Testis (tissue), 3 donors: ENCODE data around the gene NDFIP1. TPM values are rescaled to one million over a fixed set of nuclear protein-coding genes. Genes with fewer than 3 reads are reported as not detected.

Experiments used
- DNase-seq: peaks from one replicate; pipeline ENCODE4 v3.0.0-alpha.2; 2019
- H3K27ac ChIP-seq, 2 donors: fragments of 200-600 bp; sonication (generic); one replicate each; pipeline ENCODE4 v1.5.1; 2019
- H3K27me3 ChIP-seq: fragments of 200-600 bp; sonication (generic); one replicate; pipeline ENCODE4 v1.5.1; 2019
- H3K36me3 ChIP-seq: fragments of 200-600 bp; sonication (generic); one replicate; pipeline ENCODE4 v1.5.1; 2017; ENCODE audit warnings: low read depth; ENCODE audit errors: missing control alignments
- H3K4me1 ChIP-seq: fragments of 200-600 bp; sonication (generic); one replicate; pipeline ENCODE4 v1.5.1; 2019
- H3K4me3 ChIP-seq, 2 donors: fragments of 200-600 bp; sonication (generic); one replicate each; pipeline ENCODE4 v1.5.1; 2017 to 2019
- H3K9me3 ChIP-seq: fragments of 200-600 bp; sonication (generic); one replicate; pipeline ENCODE4 v1.5.1; 2017
- POLR2A ChIP-seq: fragments of 450-650 bp; IDR thresholded peaks from one replicate; pipeline ENCODE4 v1.6.1; 2017; ENCODE audit warnings: antibody characterized with exemption, mild to moderate bottlenecking, moderate library complexity
- WGBS, 2 donors: methylation state at CpG; one replicate each; pipeline ENCODE4 v1.1.5; 2018; 5-methylcytosine and 5-hydroxymethylcytosine counted together
- intact Hi-C: fragments of 100-400 bp; cut with DNase I; formaldehyde crosslinking; loops from one replicate; pipeline ENCODE4 v1.15.1; 2023; ENCODE audit warnings: low total_unique reads
- polyA plus RNA-seq: library from polyadenylated mRNA; stranded (reverse); fragments of 350-450 nt; fragmentation: Illumina TruSeq; extraction: RNeasy Lipid Tissue Mini Kit (QIAGEN cat#74804); gene quantifications from one replicate; pipeline ENCODE4 v1.2.3, GENCODE V29; 2014; ENCODE audit warnings: low read depth, low replicate concordance; ENCODE audit not compliant: insufficient read depth
- total RNA-seq, 2 donors: library from RNA; depleted of rRNA; stranded (reverse); fragments of >200 nt; gene quantifications; one replicate each; pipeline ENCODE4 v1.2.3, GENCODE V29; 2016
- TF ChIP-seq, protein P1 (sequence below), 3 experiments: fragments of 450-650 bp in 2 of 3; fragments of 200-600 bp in 1 of 3; sonication (generic) in 1 of 3; IDR thresholded peaks; one replicate each; pipeline ENCODE4 v1.5.1; 2016 to 2019; ENCODE audit warnings: antibody characterized with exemption in 3 of 3, mild to moderate bottlenecking in 2 of 3, moderate library complexity in 1 of 3

Gene NDFIP1
- total and polyA plus RNA-seq, 3 donors from 2014 or later: 88.7 to 319 (median 292) TPM

DNA sequence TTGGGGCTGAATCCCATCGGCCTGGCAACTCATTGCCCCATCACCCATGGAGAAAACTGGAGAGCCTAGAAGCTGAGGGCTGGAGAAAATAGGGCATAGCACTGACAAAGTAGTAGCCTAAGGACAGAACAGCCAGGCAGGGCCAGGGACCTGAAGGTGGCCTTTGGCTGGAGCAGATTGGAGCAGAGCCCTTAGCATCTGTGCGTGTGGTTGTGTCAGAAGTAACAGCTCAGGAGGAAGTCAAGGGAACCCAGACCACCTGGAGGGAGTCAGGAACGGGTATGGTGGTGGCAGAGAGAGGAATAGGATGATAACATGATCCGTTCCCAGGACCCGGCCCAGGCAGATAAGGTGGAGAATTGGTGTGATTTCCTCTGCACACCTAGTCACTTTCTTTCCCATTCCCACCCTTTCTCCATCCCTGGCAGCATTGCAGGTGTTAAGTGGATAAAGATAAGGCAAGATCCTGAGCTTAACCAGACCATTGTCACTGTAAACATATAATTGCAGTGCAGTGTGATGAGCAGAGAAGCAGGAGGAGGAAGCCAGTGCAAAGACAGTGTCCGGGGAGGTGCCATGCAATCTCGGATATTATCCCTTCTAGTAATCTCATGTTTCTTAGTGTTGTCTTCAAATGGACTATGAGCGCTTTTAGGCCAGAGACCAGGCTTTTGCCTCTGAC lies 67.0 kb downstream of the NDFIP1 start:
- intact Hi-C loops: no loop called here
- TF ChIP-seq, protein P1, sequence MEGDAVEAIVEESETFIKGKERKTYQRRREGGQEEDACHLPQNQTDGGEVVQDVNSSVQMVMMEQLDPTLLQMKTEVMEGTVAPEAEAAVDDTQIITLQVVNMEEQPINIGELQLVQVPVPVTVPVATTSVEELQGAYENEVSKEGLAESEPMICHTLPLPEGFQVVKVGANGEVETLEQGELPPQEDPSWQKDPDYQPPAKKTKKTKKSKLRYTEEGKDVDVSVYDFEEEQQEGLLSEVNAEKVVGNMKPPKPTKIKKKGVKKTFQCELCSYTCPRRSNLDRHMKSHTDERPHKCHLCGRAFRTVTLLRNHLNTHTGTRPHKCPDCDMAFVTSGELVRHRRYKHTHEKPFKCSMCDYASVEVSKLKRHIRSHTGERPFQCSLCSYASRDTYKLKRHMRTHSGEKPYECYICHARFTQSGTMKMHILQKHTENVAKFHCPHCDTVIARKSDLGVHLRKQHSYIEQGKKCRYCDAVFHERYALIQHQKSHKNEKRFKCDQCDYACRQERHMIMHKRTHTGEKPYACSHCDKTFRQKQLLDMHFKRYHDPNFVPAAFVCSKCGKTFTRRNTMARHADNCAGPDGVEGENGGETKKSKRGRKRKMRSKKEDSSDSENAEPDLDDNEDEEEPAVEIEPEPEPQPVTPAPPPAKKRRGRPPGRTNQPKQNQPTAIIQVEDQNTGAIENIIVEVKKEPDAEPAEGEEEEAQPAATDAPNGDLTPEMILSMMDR (IDR thresholded peaks at IDR 0.05): no peak
- TF ChIP-seq POLR2A: no peak
- Histone ChIP-seq H3K9me3 (no peaks in the 10 kb centered on the region), H3K27ac (no peak overlapping the region), H3K27me3 (no peaks in the 10 kb centered on the region), H3K4me3 (no peak overlapping the region), H3K4me1 (no peaks in the 10 kb centered on the region), H3K36me3 (no peaks in the 10 kb centered on the region)
- peak; percentile 4 for DNase-seq
- WGBS, 2 donors: 82 to 83% methylated on average over 7 to 8 of the region's 8 CpGs

DNA sequence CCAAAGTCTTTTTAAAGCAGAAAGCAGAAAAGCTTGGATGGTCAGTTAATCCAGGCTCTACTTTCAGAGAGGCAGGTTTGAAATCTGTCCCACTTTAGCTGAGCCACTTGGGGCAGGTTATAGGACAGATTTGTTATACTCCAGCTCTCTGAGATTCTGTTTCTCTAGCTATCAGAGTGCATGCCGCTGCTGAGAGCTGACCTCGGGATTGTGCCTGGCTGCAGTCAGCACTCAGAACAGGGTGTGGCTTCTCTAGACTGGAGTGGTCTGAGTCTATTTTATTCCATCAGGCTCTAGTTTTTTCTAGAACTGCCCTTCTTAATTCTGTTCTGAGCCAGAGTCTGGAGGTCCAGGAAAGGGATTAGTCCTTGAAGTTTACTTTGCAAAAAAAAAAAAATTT lies 67.7 kb downstream of the NDFIP1 start:
- H3K9me3 ChIP-seq: no peaks in the 10 kb centered on the region
- intact Hi-C loops: no loop called here
- H3K4me1 ChIP-seq: no peaks in the 10 kb centered on the region
- TF ChIP-seq, protein P1 (IDR thresholded peaks at IDR 0.05): no peak
- no peak for TF ChIP-seq POLR2A
- DNase-seq: peak; percentile 7
- H3K36me3 ChIP-seq: no peaks in the 10 kb centered on the region
- no peak overlapping the region for H3K27ac ChIP-seq
- WGBS, 2 donors: 59 to 61% methylated on average over 2 of the region's 2 CpGs
- H3K27me3 ChIP-seq: no peaks in the 10 kb centered on the region
- H3K4me3 ChIP-seq: no peak overlapping the region

- Histone ChIP-seq H3K36me3 (no peaks in the 10 kb centered on the region), H3K4me3 (no peak overlapping the region), H3K9me3 (no peaks in the 10 kb centered on the region), H3K4me1 (no peaks in the 10 kb centered on the region), H3K27me3 (no peaks in the 10 kb centered on the region), H3K27ac (no peak overlapping the region)
- 84 to 97% methylated on average over 7 of the region's 7 CpGs for WGBS, 2 donors
- no peak for DNase-seq
- intact Hi-C loops: no loop called here
- TF ChIP-seq POLR2A: no peak
- TF ChIP-seq, protein P1 (IDR thresholded peaks at IDR 0.05): no peak
These were observed 70.1 kb downstream of the NDFIP1 start for GRCh38 chr5:142178651-142179050.

GRCh38 chr5:142179776-142180387 lies 71.3 kb downstream of the NDFIP1 start:
- H3K36me3 ChIP-seq: no peaks in the 10 kb centered on the region
- 87 to 90% methylated on average over 5 to 6 of the region's 6 CpGs for WGBS, 2 donors
- no peaks in the 10 kb centered on the region for H3K9me3 ChIP-seq

More at GRCh38 chr5:142179776-142180387, 71.3 kb downstream of the NDFIP1 start:
- Histone ChIP-seq H3K27me3 (no peaks in the 10 kb centered on the region), H3K4me3 (no peak overlapping the region), H3K27ac (no peak overlapping the region), H3K4me1 (no peaks in the 10 kb centered on the region)
- no peak for TF ChIP-seq POLR2A
- TF ChIP-seq, protein P1 (IDR thresholded peaks at IDR 0.05): no peak
- DNase-seq: no peak
- intact Hi-C loops: no loop called here
